Smooth muscle cell of the umbilical artery (primary cell): ENCODE measurements around the gene PADI3. TPM values are rescaled to one million over a fixed set of nuclear protein-coding genes. Genes with fewer than 3 reads are reported as not detected.

Experiments used
- total RNA-seq: library from RNA; depleted of rRNA; stranded (reverse); fragments of >200 nt; gene quantifications from 2 replicates; pipeline ENCODE4 v1.2.3, GENCODE V29; 2014

Gene PADI3, protein sequence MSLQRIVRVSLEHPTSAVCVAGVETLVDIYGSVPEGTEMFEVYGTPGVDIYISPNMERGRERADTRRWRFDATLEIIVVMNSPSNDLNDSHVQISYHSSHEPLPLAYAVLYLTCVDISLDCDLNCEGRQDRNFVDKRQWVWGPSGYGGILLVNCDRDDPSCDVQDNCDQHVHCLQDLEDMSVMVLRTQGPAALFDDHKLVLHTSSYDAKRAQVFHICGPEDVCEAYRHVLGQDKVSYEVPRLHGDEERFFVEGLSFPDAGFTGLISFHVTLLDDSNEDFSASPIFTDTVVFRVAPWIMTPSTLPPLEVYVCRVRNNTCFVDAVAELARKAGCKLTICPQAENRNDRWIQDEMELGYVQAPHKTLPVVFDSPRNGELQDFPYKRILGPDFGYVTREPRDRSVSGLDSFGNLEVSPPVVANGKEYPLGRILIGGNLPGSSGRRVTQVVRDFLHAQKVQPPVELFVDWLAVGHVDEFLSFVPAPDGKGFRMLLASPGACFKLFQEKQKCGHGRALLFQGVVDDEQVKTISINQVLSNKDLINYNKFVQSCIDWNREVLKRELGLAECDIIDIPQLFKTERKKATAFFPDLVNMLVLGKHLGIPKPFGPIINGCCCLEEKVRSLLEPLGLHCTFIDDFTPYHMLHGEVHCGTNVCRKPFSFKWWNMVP
- under 0.01 and 0.14 TPM in 2 replicates for total RNA-seq

DNA sequence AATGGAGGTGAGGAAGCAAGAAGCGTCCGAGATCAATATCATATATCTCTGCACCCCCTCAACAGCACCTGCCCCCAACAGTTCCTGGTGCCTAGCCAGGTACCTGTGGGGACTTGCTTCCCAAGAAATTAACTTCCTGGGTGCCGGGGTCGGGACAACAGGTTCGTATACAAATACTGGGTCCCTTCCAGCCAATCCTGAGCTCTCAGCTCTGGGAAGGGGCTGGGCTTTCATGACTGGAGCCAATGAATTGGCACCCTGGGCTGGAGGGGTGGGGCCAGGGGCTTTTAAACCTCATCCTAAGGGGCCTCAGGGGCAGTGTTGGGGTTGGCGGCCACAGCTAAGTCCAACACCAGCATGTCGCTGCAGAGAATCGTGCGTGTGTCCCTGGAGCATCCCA, at the start of gene PADI3:
Gene PADI3 (plus strand): TSS at position 318 of the 400 bp plus-strand sequence. CDS start 40 bp downstream, at position 358.

DNA sequence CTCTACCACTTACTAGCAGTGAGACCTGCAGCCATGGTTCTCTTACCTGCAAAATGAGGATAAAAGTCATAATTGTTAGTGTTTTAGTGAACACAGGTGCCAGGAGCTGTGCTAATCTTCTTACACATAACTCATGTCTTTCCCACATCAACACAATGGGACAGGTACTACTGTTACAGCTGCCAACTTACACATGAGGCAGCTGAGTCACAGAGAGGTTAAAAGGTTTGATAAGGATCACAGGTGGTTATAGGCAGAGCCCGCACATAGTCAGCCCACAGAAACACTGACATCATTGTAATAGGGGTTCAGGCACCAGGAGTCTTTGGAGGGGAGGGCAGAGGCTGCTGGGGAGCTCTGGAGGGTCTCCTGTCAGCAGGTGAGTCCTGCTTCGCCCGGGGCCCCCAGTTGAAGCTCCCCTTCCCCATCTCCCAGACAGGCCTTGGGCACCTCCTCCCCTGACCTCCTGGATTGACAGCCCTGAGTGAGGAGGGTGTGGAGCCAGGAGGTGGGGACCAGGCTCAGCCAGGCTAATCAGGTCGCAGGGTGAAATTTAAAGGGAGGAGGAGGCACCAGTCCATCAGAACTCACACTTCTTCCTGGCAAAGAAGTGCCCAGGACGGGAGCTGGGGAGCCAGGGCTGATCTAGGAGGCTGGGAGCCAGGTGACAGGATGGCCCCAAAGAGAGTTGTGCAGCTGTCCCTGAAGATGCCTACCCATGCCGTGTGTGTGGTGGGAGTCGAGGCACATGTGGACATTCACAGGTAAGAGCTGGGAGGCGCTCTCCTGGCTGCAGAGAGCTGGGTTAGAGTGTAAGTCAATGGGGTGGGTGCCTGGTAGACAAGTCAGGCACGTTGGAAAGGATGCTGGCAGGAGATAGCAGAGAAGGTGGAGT, 44.1 kb upstream of the PADI3 start, which contains the start of gene PADI1:
Gene PADI1 (plus strand): TSS at position 583 of the 895 bp plus-strand sequence. CDS start 90 bp downstream, at position 673.

DNA sequence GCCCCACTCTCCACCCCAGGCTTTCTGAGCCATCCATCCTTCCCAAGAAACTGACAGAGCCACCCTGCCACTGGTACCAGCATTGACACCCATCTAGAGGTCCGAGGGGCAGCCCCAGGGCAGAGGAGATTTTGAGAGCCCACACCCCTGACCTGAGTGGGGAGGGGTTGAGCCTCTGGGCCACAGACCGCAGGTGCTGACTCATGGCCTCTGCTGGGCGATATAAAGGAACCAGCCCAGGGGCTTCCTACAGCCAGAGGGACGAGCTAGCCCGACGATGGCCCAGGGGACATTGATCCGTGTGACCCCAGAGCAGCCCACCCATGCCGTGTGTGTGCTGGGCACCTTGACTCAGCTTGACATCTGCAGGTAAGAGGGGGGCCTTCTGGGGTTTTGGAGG, 59.0 kb downstream of the PADI3 start, which contains the start of gene PADI4:
Gene PADI4 (plus strand): TSS at position 252 of the 400 bp plus-strand sequence. CDS start 26 bp downstream, at position 278.

Other genes starting within 250 kb of the PADI3 start
- gene ATP13A2, start 237.2 kb upstream of the PADI3 start, total RNA-seq = 38.9 and 85.3 TPM in 2 replicates
- 96.5 and 99.8 TPM in 2 replicates for gene SDHB, start 195.1 kb upstream of the PADI3 start, total RNA-seq
- 0.18 TPM in 1 of 2 replicates, not detected in the other for gene PADI2, start 129.6 kb upstream of the PADI3 start, total RNA-seq
- gene PADI1, start 44.0 kb upstream of the PADI3 start, total RNA-seq = under 0.01 and 0.18 TPM in 2 replicates
- not detected in 2 replicates for gene PADI4, start 59.1 kb downstream of the PADI3 start, total RNA-seq
- gene PADI6, start 123.1 kb downstream of the PADI3 start, total RNA-seq = not detected in 2 replicates
- gene RCC2, start 190.6 kb downstream of the PADI3 start, total RNA-seq = 60.3 and 64.3 TPM in 2 replicates